GM21360 (cell line): Measurements from ENCODE around the gene ARHGDIA.

ENCODE experiments used
- ATAC-seq: cut with Tn5 transposase; IDR thresholded peaks from one replicate; pipeline ENCODE4 v1.9.1; 2021; ENCODE audit warnings: mild to moderate bottlenecking, moderate library complexity; ENCODE audit not compliant: unreplicated experiment

The ARHGDIA gene

GRCh38 chr17:81888988-81889595, 18.0 kb upstream of the ARHGDIA start:
- no peak for ATAC-seq

- no peak for ATAC-seq
These were observed 17.2 kb upstream of the ARHGDIA start for GRCh38 chr17:81888105-81888987.

GRCh38 chr17:81885869-81886548, 14.9 kb upstream of the ARHGDIA start:
- no peak for ATAC-seq

GRCh38 chr17:81885454-81885853, 14.3 kb upstream of the ARHGDIA start:
- no peak for ATAC-seq

GRCh38 chr17:81884968-81885367, 13.8 kb upstream of the ARHGDIA start:
- ATAC-seq, result no peak

- no peak for ATAC-seq
These were observed 13.4 kb upstream of the ARHGDIA start for GRCh38 chr17:81884520-81884919.

GRCh38 chr17:81879121-81879520, 8.0 kb upstream of the ARHGDIA start:
- no peak for ATAC-seq

GRCh38 chr17:81878294-81878693, 7.2 kb upstream of the ARHGDIA start:
- ATAC-seq, result no peak

GRCh38 chr17:81877569-81877968, 6.4 kb upstream of the ARHGDIA start:
- ATAC-seq, result no peak

- no peak for ATAC-seq
These were observed 472 bp upstream of the ARHGDIA start for GRCh38 chr17:81871387-81872230.

GRCh38 chr17:81870131-81870980, 781 bp downstream of the ARHGDIA start:
- no peak for ATAC-seq

GRCh38 chr17:81869221-81870130, 1.7 kb downstream of the ARHGDIA start:
- ATAC-seq, result no peak

GRCh38 chr17:81868674-81869220, 2.4 kb downstream of the ARHGDIA start:
- no peak for ATAC-seq

GRCh38 chr17:81867991-81868673, 3.0 kb downstream of the ARHGDIA start:
- ATAC-seq, result no peak

- no peak for ATAC-seq
These were observed 3.8 kb downstream of the ARHGDIA start for GRCh38 chr17:81867170-81867990.

GRCh38 chr17:81866440-81867169, 4.5 kb downstream of the ARHGDIA start:
- no peak for ATAC-seq
